ENCODE data around the gene PHKB.
"Not testable (repeated sequence)": the region's sequence is repeated elsewhere in the genome, so short reads cannot be mapped to it uniquely, and the experiment has no call there.

PHKB gene

DNA sequence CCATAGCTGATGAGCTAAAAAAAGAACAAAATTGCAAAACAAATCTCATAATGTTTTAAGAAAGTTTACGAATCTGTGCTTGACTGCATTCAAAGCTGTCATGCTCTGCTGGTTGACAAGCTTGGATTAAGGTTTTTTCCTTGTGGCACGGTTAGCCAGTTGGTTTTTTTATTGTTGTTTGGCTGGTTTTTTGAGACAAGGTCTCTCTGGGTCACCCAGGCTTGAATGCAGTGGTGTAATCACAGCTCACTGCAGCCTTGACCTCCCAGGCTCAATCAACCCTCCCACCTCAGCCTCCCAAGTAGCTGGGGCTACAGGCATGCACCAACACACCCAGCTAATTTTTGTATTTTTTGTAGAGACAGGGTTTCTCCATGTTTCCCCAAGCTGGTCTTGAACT is 45.7 kb downstream of the PHKB start:
- no peak for DNase-seq (ENCODE audit: low read depth)

DNA sequence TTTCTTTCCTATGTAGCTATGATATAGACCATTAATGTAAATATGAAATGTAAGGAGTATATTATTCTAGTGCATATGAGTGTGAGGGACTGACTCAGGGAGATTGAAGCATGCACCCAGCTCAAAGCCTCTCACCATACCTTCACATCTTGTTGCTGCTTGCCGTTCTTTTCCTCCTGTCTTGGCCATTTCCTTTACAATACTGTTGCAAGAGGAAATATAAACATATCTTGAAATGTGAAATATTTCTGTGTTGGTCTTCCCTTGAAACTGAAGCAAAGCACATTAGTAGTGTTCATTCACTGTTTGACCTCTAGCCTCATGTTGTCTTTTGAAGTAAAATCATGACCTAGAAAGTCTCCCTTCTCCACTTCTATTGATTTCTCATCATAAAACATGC is 46.6 kb downstream of the PHKB start:
- DNase-seq (ENCODE audit: low read depth), result no peak

DNA sequence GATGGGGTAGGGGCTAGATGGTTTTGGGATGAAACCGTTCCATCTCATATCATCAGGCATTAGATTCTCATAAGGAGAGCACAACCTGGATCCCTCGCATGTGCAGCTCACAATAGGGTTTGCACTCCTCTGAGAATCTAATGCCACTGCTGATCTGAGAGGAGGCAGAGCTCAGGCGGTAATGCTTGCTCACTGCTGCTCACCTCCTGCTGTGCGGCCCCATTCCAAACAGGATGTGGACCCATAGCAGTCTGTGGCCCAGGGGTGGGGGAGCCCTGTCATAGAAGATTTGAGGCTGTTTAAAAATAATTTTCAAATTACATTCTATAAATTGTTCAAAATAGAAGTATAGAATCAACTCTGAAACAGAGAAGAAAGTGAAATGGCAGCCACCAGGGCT is 50.8 kb downstream of the PHKB start:
- DNase-seq (ENCODE audit: low read depth), result no peak

DNA sequence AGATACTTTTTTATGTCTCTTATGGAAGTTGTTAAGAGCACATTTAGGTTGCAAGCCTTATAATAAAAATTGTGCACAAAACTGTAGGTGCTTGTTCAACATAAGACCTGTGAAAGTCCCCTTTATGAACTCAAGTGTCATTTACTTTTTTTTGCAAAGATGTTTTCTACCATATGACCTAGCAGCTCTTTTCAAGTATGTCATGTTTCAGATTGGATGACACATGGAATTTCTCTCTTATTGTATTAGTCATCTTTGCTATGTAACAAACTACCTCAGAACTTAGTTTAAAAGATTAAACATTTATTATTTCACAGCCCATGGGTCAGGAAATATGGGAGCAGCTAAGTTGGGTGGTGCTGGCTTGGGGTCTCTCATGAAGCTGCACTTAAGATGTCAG is 57.9 kb downstream of the PHKB start:
- DNase-seq (ENCODE audit: low read depth), result no peak

DNA sequence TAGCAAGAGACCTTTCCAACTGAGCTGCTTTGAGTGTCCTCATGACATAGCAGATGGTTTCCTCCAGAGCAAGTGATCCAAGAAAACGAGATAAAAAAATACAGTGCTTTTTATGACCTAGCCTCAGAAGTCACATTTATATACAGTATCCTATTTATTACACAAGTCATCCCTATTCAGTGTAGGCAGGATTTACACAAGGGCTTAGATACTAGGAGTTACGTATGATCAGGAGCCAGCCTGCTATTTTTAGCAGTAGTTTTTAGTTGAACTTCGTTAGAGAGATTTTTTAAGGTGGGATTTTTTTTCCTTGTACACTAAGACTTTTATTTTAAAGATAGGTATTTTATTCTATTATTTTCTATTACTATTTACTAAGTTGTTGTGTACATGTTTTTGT is 58.4 kb downstream of the PHKB start:
- DNase-seq (ENCODE audit: low read depth), result no peak

DNA sequence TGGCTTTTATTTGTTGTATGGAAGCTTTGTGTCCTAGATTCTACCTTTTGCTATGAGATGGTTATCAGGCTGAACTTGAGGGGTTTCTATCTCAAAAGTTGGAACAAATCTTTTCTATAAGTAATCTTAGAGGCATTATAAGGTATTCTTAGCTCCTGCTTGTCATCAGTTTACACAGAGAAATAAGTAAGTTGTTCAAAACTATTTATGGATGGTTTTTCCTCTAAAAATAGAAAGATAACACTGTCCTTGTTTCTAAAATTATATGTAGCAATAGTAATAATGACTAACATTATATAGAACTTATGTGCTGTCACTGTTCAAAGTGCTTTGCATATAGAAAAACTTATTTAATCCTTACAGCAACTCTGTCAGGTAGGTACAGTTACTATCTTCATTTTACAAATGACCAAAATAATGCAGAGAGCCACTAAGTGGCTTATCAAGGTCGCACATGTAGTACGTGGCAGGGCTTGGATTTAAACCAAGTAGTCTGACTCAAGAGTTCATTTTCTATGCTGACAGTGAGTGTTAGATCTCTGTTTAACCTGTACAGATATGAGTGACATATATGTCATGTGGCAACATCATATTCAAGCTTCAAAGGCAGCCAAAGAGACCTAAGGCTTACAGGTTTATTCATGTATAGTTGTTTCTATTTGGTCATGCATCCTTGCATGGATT is 59.0 kb downstream of the PHKB start:
- DNase-seq (ENCODE audit: low read depth), result no peak

DNA sequence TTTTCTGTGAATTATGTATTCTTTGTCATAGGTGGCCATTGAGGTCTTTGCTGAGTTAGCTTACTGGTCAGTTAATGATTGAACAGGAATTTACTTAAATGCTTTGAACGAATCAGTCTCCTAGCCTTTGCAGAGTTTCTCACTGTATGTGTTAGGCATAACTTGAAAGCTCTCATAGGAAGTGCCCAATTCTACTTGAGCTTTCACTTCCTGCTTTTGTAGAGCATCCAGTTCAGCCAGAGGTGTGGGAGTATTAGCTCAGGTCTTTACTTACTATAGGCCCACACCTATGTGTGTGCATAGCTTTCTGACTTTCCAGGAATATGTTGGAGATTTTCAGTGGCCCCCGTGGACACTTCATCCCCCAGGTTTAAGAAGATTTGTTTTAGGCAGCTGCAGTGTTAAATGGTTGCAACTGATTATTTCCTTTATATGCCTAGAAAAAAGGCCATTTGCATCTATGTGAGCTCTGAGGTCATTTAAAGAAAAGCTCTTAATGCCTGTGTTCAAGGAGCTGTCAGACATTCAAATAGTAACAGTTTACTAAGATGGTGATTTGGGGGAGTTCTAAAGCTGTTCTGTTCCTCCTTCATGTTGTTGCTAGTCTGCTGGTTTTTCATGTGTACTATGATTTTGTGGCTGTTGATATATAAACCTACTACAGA is 62.3 kb downstream of the PHKB start:
- no peak for DNase-seq (ENCODE audit: low read depth)

DNA sequence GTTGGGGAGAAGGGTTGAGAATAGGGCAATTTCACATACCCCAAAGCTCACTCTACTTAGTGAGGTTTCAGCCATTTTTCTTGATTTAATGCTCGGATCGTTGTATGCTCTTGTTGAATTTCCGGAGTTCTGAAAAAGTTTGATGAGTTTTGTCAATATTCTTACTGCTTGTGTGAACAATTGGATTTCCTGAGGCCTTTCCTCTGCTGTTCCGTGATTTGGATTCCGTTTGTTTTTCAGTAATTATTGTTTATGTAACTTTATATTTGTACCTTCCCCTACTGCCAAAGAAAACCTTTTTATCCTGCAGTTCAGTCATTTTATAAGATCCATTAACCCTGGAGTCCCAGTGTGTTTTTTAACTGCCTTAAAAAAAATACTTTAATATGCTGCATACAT is 62.9 kb downstream of the PHKB start:
- no peak for DNase-seq (ENCODE audit: low read depth)

DNA sequence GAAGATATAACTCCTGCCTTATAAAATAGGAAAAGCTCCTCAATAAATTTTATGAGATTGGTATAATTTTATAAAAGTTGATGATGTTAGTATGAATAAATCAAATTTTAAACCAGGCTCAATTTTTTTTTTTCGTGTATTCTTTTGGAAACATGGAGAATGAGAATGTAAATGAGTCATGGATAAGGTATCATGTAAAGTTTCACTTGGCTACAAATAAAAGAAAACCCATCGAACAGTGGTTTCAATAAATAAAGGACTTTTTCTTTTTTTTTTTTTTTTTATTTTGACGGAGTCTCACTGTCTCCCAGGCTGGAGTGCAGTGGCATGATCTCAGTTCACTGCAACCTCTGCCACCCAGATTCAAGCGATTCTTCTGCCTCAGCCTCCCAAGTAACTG is 67.3 kb downstream of the PHKB start:
- DNase-seq (ENCODE audit: low read depth), result no peak

DNA sequence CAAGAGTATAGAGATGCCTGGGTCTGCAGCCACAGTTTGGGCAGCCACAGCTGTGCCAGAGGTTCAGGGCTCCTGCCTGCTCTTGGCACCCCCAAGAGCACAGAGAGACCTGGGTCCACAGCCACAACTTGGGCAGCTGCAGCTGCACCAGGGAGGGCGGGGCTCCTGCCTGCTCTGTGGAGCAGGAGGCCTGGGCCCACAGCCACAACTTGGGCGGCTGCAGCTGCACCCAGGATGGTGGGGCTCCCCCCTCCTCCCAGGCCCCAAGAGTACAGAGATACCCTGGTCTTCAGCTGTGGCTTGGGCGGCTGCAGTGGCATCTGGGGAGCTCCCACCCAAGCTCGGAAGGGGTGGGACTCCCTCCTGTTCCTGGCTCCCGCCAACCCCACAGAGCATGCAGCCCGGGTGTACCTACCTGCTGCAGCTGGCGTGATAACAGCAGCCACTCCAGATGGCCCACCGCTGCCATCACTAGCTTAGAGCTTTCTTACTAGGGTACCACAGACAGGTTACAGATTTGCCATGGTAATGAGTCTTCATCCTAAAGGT is 72.7 kb downstream of the PHKB start:
- no peak for DNase-seq (ENCODE audit: low read depth)

DNA sequence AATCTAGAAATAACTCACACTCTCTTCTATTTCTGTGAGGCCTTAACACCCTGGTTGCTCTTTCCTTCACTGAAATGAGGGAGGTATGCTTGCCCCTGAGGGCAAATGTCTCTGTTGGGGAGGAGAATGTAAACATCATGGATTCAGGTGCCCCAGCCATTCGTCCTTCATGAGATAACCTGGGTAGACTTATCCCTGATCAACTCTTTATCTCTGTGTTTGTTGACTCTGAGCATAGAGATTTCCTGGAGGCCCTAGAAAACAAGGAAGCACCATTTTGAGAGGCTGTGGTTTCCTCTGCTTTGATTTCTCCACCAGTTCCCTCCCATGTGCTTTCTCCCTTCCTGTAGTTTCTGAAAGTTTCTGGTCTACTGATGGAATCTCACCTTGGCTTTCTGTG is 77.3 kb downstream of the PHKB start:
- no peak for DNase-seq (ENCODE audit: low read depth)

DNA sequence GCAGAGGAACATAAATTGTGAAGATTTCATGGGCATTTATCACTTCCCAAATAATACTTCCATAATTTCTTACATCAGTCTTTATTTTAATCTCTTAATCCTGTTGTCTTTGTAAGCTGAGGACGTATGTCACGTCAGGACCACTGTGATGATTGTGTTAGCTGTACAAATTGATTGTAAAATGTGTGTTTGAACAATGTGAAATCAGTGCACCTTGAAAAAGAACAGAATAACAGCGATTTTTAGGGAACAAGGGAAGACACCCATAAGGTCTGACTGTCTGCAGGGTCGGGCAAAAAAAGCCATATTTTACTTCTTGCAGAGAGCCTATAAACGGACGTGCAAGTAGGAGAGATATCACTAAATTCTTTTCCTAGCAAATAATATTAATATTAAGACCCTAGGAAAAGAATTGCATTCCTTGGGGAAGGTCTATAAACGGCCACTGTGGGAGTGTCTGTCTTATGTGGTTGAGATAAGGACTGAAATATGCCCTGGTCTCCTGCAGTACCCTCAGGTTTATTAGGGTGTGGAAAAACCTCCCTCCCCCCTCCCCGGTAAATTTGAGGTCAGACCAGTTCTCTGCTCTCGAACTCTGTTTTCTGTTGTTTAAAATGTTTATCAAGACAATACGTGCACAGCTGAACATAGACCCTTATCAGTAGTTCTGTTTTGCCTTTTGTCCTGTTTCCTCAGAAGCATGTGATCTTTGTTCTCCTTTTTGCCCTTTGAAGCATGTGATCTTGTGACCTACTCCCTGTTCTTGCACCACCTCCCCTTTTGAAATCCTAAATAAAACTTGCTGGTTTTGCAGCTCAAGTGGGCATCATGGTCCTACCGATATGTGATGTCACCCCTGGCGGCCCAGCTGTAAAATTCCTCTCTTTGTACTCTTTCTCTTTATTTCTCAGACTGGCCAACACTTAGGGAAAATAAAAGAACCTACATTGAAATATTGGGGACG is 78.9 kb downstream of the PHKB start:
- DNase-seq (ENCODE audit: low read depth), result not testable (repeated sequence)

DNA sequence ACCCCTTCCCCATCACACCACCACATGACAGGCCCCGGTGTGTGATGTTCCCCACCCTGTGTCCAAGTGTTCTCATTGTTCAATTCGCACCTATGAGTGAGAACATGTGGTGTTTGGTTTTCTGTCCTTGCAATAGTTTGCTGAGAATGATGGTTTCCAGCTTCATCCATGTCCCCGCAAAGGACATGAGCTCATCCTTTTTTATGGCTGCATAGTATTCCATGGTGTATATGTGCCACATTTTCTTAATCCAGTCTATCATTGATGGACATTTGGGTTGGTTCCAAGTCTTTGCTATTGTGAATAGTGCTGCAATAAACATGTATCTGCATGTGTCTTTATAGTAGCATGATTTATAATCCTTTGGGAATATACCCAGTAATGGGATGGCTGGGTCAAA is 80.0 kb downstream of the PHKB start:
- not testable (repeated sequence) for DNase-seq (ENCODE audit: low read depth)

DNA sequence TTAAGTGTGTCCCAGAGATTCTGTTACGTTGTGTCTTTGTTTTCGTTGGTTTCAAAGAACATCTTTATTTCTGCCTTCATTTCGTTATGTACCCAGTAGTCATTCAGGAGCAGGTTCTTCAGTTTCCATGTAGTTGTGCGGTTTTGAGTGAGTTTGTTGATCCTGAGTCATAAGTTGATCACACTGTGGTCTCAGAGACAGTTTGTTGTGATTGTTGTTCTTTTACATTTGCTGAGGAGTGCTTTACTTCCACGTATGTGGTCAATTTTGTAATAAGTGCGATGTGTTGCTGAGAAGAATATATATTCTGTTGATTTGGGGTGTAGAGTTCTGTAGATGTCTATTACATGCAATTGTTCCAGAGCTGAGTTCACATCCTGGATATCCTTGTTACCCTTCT is 83.1 kb downstream of the PHKB start:
- DNase-seq (ENCODE audit: low read depth), result not testable (repeated sequence)

DNA sequence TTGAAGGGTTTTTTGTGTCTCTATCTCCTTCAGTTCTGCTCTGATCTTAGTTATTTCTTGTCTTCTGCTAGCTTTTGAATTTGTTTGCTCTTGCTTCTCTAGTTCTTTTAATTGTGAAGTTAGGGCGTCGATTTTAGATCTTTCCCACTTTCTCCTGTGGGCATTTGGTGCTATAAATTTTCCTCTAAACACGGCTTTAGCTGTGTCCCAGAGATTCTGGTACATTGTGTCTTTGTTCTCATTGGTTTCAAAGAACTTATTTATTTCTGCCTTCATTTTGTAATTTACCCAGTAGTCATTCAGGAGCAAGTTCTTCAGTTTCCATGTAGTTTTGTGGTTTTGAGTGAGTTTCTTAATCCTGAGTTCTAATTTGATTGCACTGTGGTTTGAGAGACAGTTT is 90.1 kb downstream of the PHKB start:
- DNase-seq (ENCODE audit: low read depth), result not testable (repeated sequence)

DNA sequence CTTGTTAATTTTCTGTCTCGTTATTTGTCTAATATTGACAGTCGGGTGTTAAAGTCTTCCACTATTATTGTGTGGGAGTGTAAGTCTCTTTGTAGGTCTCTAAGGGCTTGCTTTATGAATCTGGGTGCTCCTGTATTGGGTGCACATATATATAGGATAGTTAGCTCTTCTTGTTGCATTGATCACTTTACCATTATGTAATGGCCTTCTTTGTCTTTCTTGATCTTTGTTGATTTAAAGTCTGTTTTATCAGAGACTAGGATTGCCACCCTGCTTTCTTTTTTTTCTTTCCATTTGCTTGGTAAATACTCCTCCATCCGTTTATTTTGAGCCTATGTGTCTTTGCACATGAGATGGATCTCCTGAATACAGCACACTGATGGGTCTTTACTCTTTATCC is 90.6 kb downstream of the PHKB start:
- not testable (repeated sequence) for DNase-seq (ENCODE audit: low read depth)

DNA sequence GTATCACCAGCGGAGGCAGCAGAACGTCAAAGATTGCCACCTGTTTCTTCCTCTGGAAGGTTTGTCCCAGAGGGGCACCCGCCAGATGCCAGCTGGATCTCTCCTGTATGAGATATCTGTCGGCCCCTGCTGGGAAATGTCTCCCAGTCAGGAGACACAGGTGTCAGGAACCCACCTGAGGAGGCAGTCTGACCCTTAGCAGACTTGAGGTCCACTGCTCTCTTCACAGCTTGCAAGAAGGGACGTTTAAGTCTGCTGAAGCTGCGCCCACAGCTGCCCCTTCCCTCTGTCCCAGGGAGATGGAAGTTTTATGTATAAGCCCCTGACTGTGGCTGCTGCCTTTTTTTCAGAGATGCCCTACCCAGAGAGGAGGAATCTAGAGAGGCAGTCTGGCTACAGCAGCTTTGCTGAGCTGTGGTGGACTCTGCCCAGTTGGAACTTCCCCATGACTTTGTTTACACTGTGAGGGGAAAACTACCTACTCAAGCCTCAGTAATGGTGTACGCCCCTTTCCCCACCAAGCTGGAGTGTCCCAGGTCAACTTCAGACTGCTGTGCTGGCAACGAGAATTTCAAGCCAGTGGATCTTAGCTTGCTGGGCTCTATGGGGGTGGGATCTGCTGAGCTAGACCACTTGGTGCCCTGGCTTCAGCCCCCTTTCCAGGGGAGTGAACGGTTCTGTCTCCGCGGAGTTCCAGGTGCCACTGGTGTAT is 92.9 kb downstream of the PHKB start:
- no peak for DNase-seq (ENCODE audit: low read depth)

DNA sequence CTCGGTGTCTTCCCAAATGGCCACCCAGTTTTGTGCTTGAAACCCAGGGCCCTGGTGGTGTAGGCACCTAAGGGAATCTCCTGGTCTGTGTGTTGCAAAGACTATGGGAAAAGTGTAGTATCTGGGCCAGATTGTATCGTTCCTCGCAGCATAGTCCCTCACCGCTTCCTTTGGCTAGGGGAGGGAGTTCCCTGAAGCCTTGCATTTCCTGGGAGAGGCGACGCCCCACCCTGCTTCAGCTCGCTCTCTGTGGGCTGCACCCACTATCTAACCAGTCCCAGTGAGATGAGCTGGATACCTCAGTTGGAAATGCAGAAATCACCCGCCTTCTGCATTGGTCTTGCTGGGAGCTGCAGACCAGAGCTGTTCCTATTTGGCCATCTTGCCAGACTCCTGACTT is 93.5 kb downstream of the PHKB start:
- DNase-seq (ENCODE audit: low read depth), result not testable (repeated sequence)

DNA sequence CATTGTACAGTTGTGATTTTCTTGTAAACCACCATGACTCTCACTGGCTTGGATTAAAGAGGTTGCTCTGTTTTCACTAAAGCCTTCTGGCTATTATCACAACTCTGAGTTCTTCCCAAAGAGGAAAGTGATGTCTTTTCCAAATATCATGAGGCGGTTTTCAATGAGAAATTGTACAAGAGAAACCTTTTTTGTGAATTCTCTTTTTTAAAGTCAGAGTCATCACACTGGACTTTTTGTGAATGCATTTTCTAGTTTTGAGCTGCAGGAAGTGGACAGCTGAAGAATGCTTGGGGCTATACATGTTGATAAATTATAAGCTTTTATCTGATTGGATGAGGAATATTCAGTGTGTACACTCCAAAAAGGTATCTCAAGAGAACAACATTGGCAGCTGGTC is 100.2 kb downstream of the PHKB start:
- DNase-seq (ENCODE audit: low read depth), result no peak

DNA sequence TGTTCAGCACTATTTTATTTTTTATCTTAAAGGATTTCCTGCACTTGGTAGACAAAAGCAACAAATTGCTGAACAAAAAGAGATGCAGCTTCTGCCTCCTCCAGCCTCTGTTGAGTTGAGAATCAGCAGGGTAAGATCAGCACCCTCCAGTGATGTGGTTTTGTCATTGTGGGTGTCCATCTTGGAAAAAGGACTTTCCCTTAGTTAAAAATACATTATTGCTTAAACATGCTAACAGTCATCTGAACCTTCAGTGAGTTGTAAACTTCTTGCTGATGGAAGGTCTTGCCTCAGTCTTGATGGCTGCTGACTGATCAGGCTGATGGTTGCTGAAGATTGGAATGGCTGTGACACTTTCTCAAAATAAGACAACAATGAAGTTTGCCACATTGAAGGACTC is 101.2 kb downstream of the PHKB start:
- DNase-seq (ENCODE audit: low read depth), result no peak

DNA sequence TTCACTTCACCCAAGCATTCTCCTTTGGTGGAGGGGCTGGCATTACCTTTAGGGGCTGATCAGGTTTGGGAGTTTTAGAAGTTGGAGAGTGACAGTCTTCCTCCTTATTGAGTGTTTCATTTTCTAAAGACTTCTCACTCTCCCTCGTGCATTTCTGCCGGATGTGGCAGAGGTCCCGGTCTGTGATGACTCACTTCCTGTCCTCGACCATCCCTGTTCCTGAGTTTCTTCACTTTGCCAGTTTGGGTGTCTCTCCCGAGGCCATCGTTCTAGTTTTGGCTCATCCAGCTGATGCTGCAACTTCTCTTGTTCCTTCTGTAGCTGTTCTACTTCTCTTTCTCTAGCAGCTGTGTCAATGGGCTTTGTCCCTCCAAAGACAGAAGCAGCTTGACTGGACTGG is 104.3 kb downstream of the PHKB start:
- no peak for DNase-seq (ENCODE audit: low read depth)

DNA sequence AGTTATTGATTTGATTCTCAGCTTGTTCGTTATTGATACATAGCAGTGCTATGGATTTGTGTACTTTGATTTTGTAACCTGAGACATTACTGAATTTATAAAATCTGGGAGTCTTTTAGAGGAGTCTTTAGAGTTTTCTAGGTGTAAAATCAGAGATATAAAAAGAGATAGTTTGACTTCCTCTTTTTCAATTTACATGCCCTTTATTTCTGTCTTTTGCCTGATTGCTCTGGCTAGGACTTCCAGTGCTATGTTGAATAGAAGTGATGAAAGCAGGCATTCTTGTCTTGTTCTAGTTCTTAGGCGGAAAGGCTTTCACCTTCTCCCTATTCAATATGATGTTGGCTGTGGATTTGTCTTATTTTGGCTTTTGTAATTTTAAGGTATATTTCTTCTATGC is 106.2 kb downstream of the PHKB start:
- no peak for DNase-seq (ENCODE audit: low read depth)
